GM12875 (cell line): Measurements from ENCODE around the gene UNC5B.

ENCODE experiments used
- H3K4me3 ChIP-seq: one replicate; pipeline ENCODE4 v1.5.1; 2011; ENCODE audit warnings: low read depth, low read length, control low read depth
- CTCF ChIP-seq: IDR thresholded peaks from 2 replicates; pipeline ENCODE4 v1.5.1; 2011; ENCODE audit warnings: low read depth, mild to moderate bottlenecking, control low read depth, inconsistent platforms, low read length, moderate library complexity, borderline replicate concordance; ENCODE audit not compliant: insufficient read depth

Gene UNC5B

DNA sequence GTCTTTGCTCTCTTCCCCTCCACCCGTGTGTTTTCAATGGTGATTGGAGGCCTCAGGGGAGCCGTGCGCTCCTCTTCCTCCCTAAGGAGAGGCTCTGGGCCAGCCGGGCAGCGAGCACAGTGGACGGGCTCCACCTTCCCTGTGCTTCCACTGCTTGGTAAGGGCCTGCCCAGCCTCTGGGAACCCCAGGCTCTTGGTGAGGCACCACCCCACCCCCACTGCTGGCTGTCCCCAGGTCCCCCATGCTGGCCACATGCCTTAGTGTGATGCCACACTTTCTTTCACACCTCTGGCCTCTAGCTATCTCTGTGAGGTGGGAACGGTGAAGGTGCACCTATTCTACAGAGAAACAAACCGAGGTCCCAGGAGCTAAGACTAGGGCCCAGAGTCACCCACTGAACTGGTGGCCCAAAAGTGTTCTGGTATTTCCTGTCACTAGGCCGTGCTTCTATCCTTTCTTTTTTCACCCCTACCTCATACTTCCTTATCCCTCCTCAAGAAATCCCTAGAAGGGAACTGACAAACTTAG is 53.3 kb downstream of the UNC5B start:
- no peak for TF ChIP-seq CTCF

DNA sequence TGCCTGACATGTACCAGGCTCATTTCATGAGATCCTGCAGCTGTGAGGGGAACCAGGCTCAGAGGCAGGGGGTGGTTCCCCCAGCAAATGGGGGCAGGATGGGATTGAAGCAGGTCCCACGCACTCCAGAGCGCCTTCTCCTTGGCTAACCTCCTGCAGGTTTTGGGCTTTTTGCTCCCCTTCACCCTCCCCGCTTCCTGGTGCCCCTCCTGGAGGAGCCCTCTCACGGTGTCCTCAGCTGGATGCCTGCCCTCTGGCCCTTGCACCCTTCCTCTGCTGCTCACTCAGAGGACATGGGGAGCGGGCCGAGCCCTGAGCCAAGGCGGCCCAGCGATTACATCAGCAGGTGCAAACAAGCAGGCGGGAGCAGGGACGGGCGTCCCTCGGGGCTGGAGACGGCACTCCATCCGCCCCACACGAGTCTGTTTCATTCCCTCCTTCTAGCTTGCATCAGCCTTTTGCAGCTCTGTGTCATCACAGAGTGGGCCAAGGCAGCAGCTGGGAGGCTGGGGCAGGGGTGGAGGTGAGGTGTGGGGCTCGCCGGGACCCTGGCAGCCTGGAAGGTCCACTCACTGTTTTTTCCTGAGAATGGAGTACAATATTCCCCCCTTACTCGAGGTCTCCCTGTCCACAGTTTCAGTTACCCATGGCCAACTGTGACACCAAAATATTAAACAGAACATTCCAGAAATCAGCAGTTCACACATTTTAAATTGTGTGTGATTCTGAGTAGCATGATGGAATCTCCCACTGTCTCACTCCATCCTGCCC is 54.0 kb downstream of the UNC5B start:
- TF ChIP-seq CTCF = no peak
- no peak overlapping the region for H3K4me3 ChIP-seq

More for the DNA sequence above, 53.3 kb downstream of the UNC5B start:
- no peak overlapping the region for H3K4me3 ChIP-seq

DNA sequence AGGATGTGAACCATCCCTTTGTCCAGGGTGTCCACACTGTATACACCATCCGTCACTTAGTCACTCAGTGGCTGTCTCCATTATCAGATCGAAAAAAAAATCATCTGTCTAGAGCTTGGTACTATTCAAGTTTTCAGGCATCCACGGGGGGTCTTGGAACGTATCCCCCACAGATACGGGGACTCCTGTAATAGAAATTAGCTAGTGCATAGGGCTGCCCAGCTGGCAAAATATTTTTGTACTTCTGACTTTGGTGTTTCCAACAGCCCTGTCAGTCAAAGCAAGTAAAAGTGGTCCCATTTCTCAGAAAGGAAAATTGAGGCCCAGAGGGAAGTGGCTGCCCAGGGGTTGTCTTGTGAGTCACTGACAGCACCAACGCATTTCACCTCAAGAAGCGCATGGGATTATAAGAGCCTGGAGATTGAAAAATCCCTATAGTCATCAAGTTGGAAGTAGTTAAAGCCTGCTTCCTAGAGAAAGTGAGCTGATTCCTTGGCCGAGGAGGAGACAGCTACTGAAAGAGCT is 54.6 kb downstream of the UNC5B start:
- no peak overlapping the region for H3K4me3 ChIP-seq
- no peak for TF ChIP-seq CTCF

- H3K4me3 ChIP-seq = no peak overlapping the region
- TF ChIP-seq CTCF = no peak
Observed at GRCh38 chr10:71267508-71268240, 55.3 kb downstream of the UNC5B start.

DNA sequence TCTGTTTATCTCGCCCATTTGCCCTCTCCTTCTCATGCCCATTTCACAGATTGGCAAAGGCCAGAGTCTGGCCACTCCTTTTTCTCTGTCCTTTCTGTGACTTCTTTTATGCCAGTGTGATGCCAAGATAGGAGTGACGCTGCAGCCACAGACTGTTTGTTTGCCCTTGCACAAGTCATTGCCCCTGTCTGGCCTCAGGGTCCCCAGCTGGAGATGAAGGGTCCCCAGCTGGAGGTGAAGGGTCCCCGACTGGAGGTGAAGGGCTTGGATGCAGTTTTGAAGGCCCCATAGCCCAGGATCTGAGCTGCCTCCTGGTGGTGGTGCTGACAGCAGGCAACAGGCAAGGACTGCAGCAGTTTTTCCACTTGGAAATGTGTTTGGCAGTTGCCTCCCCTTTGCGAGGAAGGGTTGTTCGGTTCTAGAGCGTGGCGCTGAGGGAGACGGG is 55.9 kb downstream of the UNC5B start:
- no peak for TF ChIP-seq CTCF
- H3K4me3 ChIP-seq = no peak overlapping the region

DNA sequence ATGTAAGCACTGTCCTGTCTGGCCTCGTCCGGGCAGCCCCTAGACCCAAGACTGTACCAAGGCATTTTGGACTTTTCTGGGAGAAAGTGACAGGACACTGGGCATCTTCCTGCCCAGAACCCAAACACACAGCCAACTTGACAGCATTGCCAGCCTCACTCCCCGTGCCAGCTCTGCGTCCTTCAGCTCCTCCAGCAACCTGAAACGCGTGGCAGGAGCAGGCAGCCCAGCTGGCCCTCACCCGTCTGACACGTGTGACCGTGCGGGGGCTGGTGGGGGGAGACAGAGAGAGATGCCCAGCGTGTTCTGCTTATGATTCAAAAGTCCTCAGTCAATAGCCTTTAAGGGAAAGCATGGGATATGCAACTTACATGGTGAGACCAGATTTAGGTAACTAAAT is 56.4 kb downstream of the UNC5B start:
- TF ChIP-seq CTCF = no peak
- no peak overlapping the region for H3K4me3 ChIP-seq
